OCI-M2 (cell line): Measurements from ENCODE around the gene KCNB1.

Experiments used
- DNase-seq: peaks from one replicate; lab custom pipeline; 2025; ENCODE audit not compliant: unreplicated experiment; lab: John Stamatoyannopoulos, UW

Gene KCNB1

GRCh38 chr20:49501917-49502316 is 19.4 kb upstream of the KCNB1 start:
- DNase-seq = no peak

GRCh38 chr20:49497398-49497669 is 14.9 kb upstream of the KCNB1 start:
- DNase-seq = no peak

GRCh38 chr20:49496553-49497397 is 14.3 kb upstream of the KCNB1 start:
- no peak for DNase-seq

GRCh38 chr20:49496043-49496442 is 13.6 kb upstream of the KCNB1 start:
- DNase-seq = no peak

GRCh38 chr20:49490689-49491088 is 8.2 kb upstream of the KCNB1 start:
- no peak for DNase-seq

GRCh38 chr20:49489688-49490087 is 7.2 kb upstream of the KCNB1 start:
- no peak for DNase-seq

GRCh38 chr20:49486064-49486463 is 3.6 kb upstream of the KCNB1 start:
- no peak for DNase-seq

- DNase-seq = no peak
Measured at GRCh38 chr20:49485563-49485962, 3.1 kb upstream of the KCNB1 start.

- DNase-seq = no peak
Measured at GRCh38 chr20:49484180-49485140, 2.0 kb upstream of the KCNB1 start.

GRCh38 chr20:49483696-49484123 is 1.2 kb upstream of the KCNB1 start:
- DNase-seq = no peak

GRCh38 chr20:49483018-49483695 is 689 bp upstream of the KCNB1 start:
- DNase-seq = no peak

GRCh38 chr20:49482173-49482572 is 295 bp downstream of the KCNB1 start:
- no peak for DNase-seq

- no peak for DNase-seq
Measured at GRCh38 chr20:49481116-49481515, 1.4 kb downstream of the KCNB1 start.

GRCh38 chr20:49480236-49480635 is 2.2 kb downstream of the KCNB1 start:
- no peak for DNase-seq

GRCh38 chr20:49479785-49480184 is 2.7 kb downstream of the KCNB1 start:
- no peak for DNase-seq

GRCh38 chr20:49478754-49479689 is 3.4 kb downstream of the KCNB1 start:
- DNase-seq = no peak

GRCh38 chr20:49478266-49478665 is 4.2 kb downstream of the KCNB1 start:
- DNase-seq = no peak

GRCh38 chr20:49477200-49477599 is 5.3 kb downstream of the KCNB1 start:
- DNase-seq = no peak

GRCh38 chr20:49476016-49476355 is 6.5 kb downstream of the KCNB1 start:
- DNase-seq = no peak

GRCh38 chr20:49475292-49476015 is 7.0 kb downstream of the KCNB1 start:
- DNase-seq = no peak
